GM10266 (cell line): ENCODE results near the gene CREBBP.

Experiments
- DNase-seq: peaks from one replicate; pipeline ENCODE4 v3.0.0; 2012; ENCODE audit errors: extremely low spot score
- TF ChIP-seq, protein P1 (sequence below): IDR thresholded peaks from 2 replicates; pipeline ENCODE4 v1.5.1; 2012; ENCODE audit warnings: mild to moderate bottlenecking, low read depth; ENCODE audit not compliant: control insufficient read depth, insufficient read depth; ENCODE audit errors: missing control alignments

The CREBBP gene

DNA sequence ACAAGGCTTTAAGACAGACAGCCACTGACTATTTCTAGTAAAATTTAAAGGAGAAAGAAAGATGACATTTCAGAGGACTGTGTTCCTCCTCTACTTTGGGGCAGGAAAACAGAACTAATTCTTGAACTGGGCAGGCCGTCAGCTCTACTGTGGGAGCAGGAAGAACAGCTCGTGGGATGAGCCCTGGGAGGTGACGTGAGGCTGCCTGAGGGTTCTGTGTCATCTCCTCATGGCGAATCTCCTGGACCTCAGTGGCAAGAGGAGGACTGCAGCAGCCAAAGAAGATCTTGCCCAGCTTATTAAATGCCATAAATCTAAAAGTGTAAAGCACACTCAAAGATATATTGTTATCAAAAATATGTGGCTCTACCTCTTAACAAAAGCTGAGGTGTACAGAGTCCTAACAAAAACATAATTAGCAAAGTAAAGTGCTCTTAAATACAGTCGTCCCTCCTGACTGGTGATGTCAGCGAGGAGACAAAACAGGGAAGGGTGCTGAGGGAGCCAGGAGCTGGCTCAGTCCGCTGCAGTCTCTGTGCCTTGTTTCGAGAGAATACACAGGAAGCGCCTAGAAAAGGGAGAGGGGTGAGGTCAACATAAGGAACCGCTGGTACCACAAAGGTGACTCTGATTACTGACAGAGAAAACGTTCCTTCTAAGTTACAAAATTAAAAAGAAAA lies 58.0 kb downstream of the CREBBP start:
- TF ChIP-seq, protein P1, sequence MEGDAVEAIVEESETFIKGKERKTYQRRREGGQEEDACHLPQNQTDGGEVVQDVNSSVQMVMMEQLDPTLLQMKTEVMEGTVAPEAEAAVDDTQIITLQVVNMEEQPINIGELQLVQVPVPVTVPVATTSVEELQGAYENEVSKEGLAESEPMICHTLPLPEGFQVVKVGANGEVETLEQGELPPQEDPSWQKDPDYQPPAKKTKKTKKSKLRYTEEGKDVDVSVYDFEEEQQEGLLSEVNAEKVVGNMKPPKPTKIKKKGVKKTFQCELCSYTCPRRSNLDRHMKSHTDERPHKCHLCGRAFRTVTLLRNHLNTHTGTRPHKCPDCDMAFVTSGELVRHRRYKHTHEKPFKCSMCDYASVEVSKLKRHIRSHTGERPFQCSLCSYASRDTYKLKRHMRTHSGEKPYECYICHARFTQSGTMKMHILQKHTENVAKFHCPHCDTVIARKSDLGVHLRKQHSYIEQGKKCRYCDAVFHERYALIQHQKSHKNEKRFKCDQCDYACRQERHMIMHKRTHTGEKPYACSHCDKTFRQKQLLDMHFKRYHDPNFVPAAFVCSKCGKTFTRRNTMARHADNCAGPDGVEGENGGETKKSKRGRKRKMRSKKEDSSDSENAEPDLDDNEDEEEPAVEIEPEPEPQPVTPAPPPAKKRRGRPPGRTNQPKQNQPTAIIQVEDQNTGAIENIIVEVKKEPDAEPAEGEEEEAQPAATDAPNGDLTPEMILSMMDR = no peak

DNA sequence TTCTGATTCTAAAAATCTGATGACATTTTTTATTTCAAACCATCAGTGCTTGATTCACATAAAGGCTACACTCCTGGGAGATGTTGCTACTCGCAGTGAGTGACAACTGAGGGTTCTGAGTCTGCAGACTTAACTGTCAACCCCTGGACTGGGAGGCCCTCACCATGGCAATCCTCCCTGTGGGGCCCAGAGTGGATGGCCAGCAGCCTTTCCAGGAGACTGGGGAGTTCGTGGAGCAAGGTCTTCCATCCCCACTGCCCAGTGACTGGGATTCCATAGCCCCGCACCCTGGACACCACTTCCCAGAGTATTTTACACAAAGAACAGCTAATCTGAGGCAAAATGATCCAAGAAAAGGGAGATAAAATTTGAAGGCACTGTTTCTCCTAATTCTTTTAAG lies 59.3 kb downstream of the CREBBP start:
- no peak for DNase-seq
- TF ChIP-seq, protein P1 = no peak

More for the DNA sequence above, 58.0 kb downstream of the CREBBP start:
- no peak for DNase-seq

DNA sequence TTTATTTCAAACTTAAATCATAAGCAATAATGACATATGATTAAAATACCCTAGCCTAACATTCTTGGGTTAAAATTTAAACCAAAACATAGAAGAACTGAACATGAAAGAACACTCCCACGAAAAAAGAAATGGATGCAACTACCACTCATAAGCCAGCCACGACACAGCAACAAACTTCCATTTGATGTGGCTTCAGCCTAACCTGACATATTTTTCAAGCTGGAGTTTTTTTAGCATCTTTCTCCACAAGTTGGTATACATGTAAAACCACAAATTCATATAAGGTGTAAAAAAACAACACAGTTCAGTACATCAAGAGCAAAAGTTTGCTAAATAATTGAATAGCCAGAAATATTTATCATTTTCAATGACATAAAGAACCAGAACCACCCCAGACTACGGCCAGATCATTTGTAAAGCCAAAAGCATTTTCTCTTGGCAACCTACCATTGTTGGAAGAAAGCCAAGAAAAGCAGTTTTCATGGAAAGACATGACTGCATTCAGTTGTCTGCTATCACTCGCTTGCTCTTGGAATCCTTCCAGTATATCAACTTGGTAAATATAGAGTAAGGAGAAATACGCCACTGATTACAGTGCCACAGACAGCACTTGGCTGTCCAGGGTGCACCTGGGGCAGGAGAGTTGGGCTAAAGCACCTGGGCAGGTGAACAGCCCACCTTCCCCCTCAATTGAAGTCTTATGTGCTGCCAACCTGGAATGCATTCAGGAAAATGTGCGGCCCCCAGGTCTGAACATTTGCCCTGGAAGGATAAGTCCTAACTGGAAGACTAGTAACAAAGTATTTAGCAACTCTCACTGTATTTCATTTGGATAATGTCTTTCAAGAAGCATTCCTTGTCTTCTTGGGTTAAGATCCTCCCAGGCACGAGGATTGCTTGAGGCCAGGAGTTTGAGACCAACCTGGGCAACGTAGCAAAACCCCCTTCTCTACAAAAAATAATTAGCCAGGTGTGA lies 60.5 kb downstream of the CREBBP start:
- DNase-seq = no peak

DNA sequence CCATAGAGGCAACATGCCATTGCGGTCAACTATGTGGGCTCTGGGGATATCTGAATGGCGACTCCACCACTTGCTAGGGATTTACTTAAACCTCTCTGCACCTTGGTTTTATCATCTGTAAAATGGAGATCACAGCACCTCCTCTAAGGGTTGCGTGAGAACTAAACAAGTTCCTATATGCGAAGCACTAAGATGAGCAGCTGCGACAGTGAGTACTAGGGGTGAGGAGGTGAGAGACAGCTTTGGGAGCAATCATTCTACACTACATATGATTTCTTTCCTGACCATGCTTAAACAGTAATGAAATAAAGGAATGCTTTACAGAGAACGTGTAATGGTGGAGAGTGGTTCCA lies 61.4 kb downstream of the CREBBP start:
- DNase-seq = no peak
- TF ChIP-seq, protein P1 = no peak

More for the DNA sequence above, 60.5 kb downstream of the CREBBP start:
- TF ChIP-seq, protein P1 = no peak

DNA sequence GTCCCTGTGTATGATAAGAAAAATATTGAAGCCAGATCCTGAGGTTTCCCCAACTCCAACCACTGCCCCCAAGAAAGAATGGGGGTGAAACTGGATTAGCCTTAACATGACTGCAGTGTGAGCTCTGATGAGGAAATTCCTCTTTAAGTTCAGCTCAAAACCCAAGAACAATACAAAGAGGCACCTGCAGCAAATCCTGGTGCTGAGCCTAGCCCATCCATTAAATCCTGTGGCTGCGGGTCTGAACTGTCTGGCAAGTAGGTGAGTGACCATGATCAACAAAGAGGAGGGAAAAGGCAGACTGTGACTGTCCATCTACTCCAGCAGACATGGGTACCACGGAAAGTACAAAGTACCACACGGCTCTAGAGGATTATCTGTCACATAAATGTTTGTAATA lies 64.2 kb downstream of the CREBBP start:
- no peak for DNase-seq
- TF ChIP-seq, protein P1 = no peak

DNA sequence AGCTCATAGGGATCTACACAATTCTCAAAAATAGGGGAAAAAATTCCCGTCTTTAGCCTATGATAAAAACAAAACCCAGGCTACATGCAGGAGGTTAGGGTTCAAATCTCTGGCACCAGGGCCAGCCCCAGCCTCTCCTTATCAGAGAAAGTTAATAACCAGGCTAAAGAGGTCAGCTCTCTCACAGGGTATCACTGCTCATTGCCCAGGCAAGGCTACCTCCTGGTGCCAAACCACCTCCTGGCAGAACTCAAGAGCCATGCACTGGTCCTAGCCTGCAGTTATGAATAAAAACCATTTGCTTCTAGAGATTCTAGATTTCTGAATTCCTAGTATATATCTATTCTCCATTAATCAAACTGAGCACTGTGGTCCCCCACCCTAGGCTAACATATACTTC lies 65.8 kb downstream of the CREBBP start:
- DNase-seq = no peak
- TF ChIP-seq, protein P1 = no peak
